Hepatocyte (in vitro differentiated cells): ENCODE results near the gene PRSS21. TPM values are rescaled to one million over a fixed set of nuclear protein-coding genes. Genes with fewer than 3 reads are reported as not detected.

Experiments used
- DNase-seq: peaks from one replicate; pipeline ENCODE4 v3.0.0-alpha.2; 2016; ENCODE audit warnings: low spot score
- H2AFZ ChIP-seq: fragments of 200-600 bp; sonication (generic); 2 replicates; pipeline ENCODE4 v1.6.0; 2016; ENCODE audit warnings: antibody characterized with exemption, mild to moderate bottlenecking
- H3K27ac ChIP-seq: fragments of 200-600 bp; sonication (generic); 2 replicates; pipeline ENCODE4 v1.5.1; 2016; ENCODE audit warnings: mild to moderate bottlenecking
- H3K27me3 ChIP-seq: fragments of 200-600 bp; sonication (generic); 2 replicates; pipeline ENCODE4 v1.6.1; 2016
- H3K36me3 ChIP-seq: fragments of 200-600 bp; sonication (generic); replicated peaks from 2 replicates; pipeline ENCODE4 v1.5.1; 2016; ENCODE audit warnings: low read depth; ENCODE audit not compliant: insufficient read depth
- H3K4me1 ChIP-seq: fragments of 200-600 bp; sonication (generic); 2 replicates; pipeline ENCODE4 v1.5.1; 2016; ENCODE audit warnings: mild to moderate bottlenecking, moderate library complexity; ENCODE audit not compliant: insufficient read depth
- H3K4me2 ChIP-seq: fragments of 200-600 bp; sonication (generic); 2 replicates; pipeline ENCODE4 v1.6.0; 2016
- H3K4me3 ChIP-seq: fragments of 200-600 bp; sonication (generic); 2 replicates; pipeline ENCODE4 v1.5.1; 2016; ENCODE audit warnings: mild to moderate bottlenecking
- H3K79me2 ChIP-seq: fragments of 200-600 bp; sonication (generic); 2 replicates; pipeline ENCODE4 v1.6.0; 2017; ENCODE audit warnings: mild to moderate bottlenecking
- H3K9me2 ChIP-seq: fragments of 200-600 bp; sonication (generic); replicated peaks from 2 replicates; pipeline ENCODE4 v1.6.0; 2017; ENCODE audit warnings: mild to moderate bottlenecking; ENCODE audit not compliant: insufficient read depth
- H3K9me3 ChIP-seq: fragments of 200-600 bp; sonication (generic); 2 replicates; pipeline ENCODE4 v1.5.1; 2016; ENCODE audit warnings: low read depth, mild to moderate bottlenecking
- H4K20me1 ChIP-seq: fragments of 200-600 bp; sonication (generic); 2 replicates; pipeline ENCODE4 v1.6.0; 2016; ENCODE audit warnings: mild to moderate bottlenecking; ENCODE audit not compliant: insufficient read depth, poor library complexity, severe bottlenecking
- CTCF ChIP-seq: fragments of 200-600 bp; sonication (generic); IDR thresholded peaks from 2 replicates; pipeline ENCODE4 v1.5.1; 2016; ENCODE audit warnings: antibody characterized with exemption, mild to moderate bottlenecking; ENCODE audit not compliant: poor library complexity
- EZH2 ChIP-seq: fragments of 200-600 bp; sonication (generic); IDR thresholded peaks from 2 replicates; pipeline ENCODE4 v1.6.1; 2016; ENCODE audit warnings: antibody characterized with exemption, mild to moderate bottlenecking, borderline replicate concordance
- EZH2phosphoT487 ChIP-seq: fragments of 200-600 bp; sonication (generic); IDR thresholded peaks from one replicate; pipeline ENCODE4 v1.6.1; 2018; ENCODE audit warnings: antibody characterized with exemption, mild to moderate bottlenecking, low read depth, moderate library complexity; ENCODE audit not compliant: unreplicated experiment, severe bottlenecking
- WGBS: methylation state at CpG from one replicate; pipeline ENCODE4 v1.1.6; 2016; ENCODE audit warnings: low lambda C conversion rate; ENCODE audit errors: missing lambda C conversion rate; 5-methylcytosine and 5-hydroxymethylcytosine counted together
- polyA plus RNA-seq: library from polyadenylated mRNA; unstranded; fragments of >200 nt; fragmentation: Nextera tagmentation; extraction: Ambion mirVana; gene quantifications from 2 replicates; pipeline ENCODE4 v1.2.1, GENCODE V29; 2016
- total RNA-seq: library from RNA; depleted of rRNA; stranded (reverse); fragments of >200 nt; gene quantifications from 2 replicates; pipeline ENCODE4 v1.2.3, GENCODE V29; 2014

Gene PRSS21
- total and polyA plus RNA-seq, 2 experiments from 2014 or later, result not detected

DNA sequence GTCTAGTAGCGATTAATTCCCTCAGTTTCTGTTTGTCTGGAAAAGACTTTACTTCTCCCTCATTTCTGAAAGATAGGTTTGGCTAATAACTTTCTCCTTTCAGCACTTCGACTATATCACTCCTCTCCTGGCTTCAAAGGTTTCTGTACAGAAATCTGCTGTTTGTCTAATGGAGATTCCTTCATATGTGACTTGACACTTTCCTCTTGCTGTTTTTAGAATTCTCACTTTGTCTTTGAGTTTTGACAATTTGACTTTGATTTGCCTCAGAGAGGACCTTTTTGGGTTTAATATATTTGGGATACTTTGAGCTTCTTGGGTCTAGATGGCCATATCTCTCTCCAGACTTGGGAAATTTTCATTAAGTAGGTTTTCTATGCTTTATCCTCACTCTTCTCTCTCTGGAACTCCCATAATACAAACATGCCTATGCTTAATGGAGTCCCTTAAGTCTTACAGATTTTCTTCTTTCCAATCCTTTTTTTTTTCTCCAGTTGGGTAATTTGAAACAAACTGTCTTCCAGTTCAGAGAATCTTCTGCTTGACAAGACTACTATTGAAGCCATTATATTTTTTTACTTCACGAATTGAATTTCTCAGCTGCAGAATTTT, 7.8 kb upstream of the PRSS21 start:
- H3K9me2 ChIP-seq, result no peaks in the 10 kb centered on the region
- no peak overlapping the region for H3K4me3 ChIP-seq
- H3K36me3 ChIP-seq, result no peaks in the 10 kb centered on the region
- H3K27me3 ChIP-seq, result no peaks in the 10 kb centered on the region
- H3K9me3 ChIP-seq, result no peaks in the 10 kb centered on the region
- no peak for TF ChIP-seq EZH2phosphoT487
- no peak for TF ChIP-seq CTCF
- TF ChIP-seq EZH2, result no peak
- no peaks in the 10 kb centered on the region for H4K20me1 ChIP-seq
- no peak overlapping the region for H2AFZ ChIP-seq
- no peak overlapping the region for H3K4me2 ChIP-seq
- no peak overlapping the region for H3K27ac ChIP-seq
- no peaks in the 10 kb centered on the region for H3K79me2 ChIP-seq
- DNase-seq, result no peak
- no peaks in the 10 kb centered on the region for H3K4me1 ChIP-seq
- WGBS, result 75% methylated on average over 3 of the region's 3 CpGs

DNA sequence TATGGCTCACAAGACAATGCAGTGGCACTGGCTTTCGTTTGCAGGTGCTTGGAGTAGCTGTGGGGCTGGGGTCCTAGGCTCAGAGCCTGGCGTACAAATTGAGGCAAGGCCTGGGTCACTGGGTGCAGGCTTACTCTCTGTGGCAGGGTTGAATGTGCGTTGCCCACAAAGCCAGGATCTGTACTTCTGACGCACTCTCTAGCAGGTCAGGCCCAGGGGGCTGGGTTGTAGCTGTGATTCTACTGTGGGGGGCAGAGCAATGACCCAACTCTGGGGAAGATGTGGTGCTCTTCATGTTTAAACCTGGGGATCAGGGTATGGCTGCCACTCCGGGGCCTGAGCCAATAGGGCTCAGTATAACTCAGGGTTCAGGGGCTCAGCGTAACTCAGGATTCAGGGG, 6.4 kb upstream of the PRSS21 start:
- WGBS, result 92% methylated on average over 6 of the region's 6 CpGs
- H3K4me2 ChIP-seq, result no peak overlapping the region
- no peaks in the 10 kb centered on the region for H3K36me3 ChIP-seq
- no peak overlapping the region for H3K4me3 ChIP-seq
- no peak for DNase-seq
- H3K4me1 ChIP-seq, result peaks cover 4% of the 10 kb centered on the region
- TF ChIP-seq EZH2 (no peak), EZH2phosphoT487 (no peak), CTCF (no peak)
- H4K20me1 ChIP-seq, result no peaks in the 10 kb centered on the region
- no peak overlapping the region for H3K27ac ChIP-seq
- no peak overlapping the region for H2AFZ ChIP-seq
- H3K9me3 ChIP-seq, result no peaks in the 10 kb centered on the region
- no peaks in the 10 kb centered on the region for H3K27me3 ChIP-seq
- no peaks in the 10 kb centered on the region for H3K79me2 ChIP-seq
- H3K9me2 ChIP-seq, result no peaks in the 10 kb centered on the region

DNA sequence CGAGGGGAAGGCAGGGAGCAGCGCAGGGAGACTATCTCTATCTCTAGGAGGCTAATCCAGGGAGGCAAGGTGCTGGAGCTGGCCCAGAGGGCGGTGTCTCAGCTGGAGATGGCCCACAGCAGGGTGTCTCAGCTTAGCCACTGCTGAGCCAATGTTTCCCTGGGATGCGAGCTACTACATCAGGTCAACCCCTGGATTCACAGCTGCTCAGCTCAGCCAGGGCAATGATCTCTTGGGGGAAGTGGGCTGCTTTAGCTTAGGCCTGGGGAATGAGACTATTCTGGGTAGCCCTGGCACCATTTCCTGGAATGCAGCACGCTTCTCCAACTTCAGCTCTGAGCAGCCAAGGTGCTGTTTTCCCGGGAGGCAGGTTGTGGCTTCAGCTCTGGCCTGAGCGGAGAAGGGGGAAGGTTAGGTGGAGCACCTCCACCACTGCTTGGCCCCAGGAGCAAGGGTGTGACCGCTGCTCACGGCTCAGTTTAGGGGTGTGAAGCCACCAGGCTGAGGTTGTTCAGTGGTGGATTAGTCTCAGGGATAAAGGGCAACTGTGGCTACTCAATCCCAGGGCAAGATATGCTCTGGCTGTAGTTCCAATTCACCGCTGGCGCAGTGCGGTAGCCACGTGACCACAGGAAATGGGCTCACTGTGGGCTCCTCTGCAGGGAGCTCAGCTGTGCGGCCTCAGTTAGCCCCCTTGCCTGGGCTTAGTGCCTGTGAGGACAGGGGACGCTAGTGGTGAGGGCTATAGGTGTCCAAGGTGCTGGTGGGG, 5.2 kb upstream of the PRSS21 start:
- no peak for DNase-seq
- no peaks in the 10 kb centered on the region for H4K20me1 ChIP-seq
- peaks cover 6% of the 10 kb centered on the region for H3K4me1 ChIP-seq
- H2AFZ ChIP-seq, result no peak overlapping the region
- H3K9me2 ChIP-seq, result no peaks in the 10 kb centered on the region
- no peak for TF ChIP-seq EZH2phosphoT487
- TF ChIP-seq EZH2, result no peak
- TF ChIP-seq CTCF, result no peak
- no peaks in the 10 kb centered on the region for H3K9me3 ChIP-seq
- H3K4me2 ChIP-seq, result no peak overlapping the region
- no peaks in the 10 kb centered on the region for H3K27me3 ChIP-seq
- H3K36me3 ChIP-seq, result no peaks in the 10 kb centered on the region
- no peaks in the 10 kb centered on the region for H3K79me2 ChIP-seq
- no peak overlapping the region for H3K27ac ChIP-seq
- WGBS, result 74% methylated on average over 15 of the region's 15 CpGs
- no peak overlapping the region for H3K4me3 ChIP-seq
